GM12874 (cell line): ENCODE measurements around the gene DDHD1.

Experiments used
- TF ChIP-seq, protein P1 (sequence below): IDR thresholded peaks from 2 replicates; pipeline ENCODE4 v1.5.1; 2011; ENCODE audit warnings: low read depth, mild to moderate bottlenecking, control low read depth, low read length, moderate library complexity; ENCODE audit not compliant: insufficient read depth

Gene DDHD1

DNA sequence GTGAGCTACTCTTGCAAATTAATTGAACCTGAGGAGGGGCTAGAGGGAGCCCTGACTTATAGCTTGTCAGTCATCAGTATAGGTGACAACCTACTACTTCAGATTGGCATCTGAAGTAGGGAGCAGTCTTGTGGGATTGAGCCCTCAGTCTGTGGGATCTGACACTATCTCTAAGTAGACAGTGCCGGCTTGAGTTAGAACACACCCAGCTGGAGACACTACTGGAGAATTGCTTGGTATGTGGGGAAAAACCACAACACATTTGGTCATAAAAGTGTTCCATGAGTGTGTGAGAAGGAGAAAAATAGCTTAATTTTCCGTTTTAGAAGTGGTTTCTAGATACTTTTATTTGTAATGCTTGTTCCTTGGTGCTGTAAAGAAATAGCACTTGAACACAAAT is 30.5 kb upstream of the DDHD1 start:
- TF ChIP-seq, protein P1, sequence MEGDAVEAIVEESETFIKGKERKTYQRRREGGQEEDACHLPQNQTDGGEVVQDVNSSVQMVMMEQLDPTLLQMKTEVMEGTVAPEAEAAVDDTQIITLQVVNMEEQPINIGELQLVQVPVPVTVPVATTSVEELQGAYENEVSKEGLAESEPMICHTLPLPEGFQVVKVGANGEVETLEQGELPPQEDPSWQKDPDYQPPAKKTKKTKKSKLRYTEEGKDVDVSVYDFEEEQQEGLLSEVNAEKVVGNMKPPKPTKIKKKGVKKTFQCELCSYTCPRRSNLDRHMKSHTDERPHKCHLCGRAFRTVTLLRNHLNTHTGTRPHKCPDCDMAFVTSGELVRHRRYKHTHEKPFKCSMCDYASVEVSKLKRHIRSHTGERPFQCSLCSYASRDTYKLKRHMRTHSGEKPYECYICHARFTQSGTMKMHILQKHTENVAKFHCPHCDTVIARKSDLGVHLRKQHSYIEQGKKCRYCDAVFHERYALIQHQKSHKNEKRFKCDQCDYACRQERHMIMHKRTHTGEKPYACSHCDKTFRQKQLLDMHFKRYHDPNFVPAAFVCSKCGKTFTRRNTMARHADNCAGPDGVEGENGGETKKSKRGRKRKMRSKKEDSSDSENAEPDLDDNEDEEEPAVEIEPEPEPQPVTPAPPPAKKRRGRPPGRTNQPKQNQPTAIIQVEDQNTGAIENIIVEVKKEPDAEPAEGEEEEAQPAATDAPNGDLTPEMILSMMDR: no peak

DNA sequence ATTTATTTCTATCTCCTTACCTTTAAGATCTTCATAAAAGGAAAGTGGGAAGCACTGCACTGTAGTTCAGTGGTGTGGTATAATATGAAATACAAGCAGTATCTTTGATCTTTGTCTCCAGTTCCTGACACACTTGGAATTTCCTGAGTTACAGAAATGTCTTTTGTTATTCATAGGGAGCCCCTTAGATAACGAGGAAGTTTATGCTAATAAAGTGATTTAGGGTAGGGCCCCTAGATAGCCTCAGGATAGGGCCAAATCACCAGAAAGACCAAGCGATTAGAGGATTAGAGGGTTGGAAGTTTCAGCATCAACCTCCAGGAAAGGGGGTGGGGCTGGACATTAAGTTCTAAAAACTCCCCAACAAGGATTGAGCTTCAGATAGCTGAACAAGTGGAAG is 29.9 kb upstream of the DDHD1 start:
- TF ChIP-seq, protein P1: no peak

DNA sequence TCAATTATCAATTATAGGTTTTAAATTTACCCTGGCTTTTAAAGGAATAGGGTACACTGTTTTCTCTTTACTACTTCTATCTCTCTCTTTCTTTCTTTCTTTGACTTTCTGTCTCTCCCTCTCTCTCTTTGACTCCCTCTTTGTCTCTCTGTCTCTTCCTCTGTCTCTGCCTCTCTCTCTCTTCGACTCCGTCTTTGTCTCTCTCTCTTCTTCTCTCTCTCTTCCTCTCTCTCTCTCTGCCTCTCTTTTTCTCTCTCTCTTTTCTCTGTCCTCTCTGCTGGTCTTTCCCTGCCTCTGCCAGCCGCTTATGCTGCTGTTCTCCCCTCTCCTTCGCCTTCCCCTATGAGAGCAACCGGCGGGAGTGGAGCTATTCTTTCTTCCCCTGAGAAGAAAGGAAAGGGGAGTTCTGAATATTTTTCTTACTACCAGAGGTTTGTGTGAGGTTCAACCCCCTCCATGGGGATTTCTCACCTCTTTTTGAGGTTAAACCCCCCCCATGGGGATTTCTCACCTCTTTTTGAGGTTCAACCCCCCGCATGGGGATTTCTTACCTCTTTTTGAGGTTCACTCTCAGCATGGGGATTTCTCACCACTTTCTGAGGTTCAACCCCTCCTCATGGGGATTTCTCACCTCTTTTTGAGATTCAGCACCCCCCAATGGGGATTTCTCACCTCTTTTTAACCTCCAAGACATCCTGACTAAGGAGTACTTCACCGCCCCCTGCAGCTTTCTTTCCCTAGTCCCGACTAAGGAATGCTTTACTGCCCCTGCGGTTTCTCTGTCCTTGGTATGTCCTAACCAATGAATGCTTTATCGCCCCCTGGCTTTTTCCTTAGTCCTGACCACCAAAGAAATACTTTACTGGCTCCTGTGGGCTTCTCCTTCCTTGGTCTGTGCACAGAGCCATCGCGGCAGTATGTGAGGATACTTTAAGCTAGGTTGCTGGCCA is 27.4 kb upstream of the DDHD1 start:
- TF ChIP-seq, protein P1: no peak; the same call in 1 of the 2 replicates

DNA sequence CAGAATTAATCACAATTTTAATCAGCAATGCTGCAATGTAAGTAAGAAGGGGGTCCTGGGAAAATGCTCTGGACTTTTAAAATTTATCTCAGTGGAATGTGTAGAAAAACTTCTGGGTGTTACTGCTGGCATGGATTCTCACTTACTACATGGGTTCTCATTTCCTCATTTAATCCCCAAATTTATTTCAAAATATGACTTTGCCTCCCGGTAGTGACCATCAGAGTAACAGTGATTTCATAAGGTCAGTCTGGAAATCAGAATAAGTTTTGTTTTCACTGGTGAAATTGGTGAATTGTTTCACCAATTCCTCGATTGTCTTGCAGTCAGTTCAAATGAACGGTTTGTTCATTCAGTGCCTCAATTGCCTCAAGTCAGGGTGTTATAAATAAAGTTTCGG is 22.3 kb upstream of the DDHD1 start:
- TF ChIP-seq, protein P1: no peak

DNA sequence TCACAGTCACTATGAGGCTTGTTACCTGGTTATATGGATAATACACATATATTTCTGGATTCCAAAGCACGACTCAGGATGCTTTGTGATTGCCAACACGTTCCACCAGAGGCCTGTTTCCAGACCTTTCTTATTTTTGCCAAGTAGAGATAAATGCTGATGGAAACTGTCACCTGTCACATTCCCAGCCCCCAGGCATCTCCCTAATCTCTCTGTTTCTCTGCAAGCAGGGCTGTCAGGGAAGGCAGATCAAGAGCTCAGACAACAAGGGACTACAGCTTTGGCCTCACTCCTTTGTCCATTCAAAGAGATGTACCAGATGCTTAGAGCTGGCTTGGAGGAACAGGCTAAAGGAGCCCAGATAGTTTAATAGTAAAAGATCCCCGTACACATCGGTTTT is 21.8 kb upstream of the DDHD1 start:
- TF ChIP-seq, protein P1: no peak

DNA sequence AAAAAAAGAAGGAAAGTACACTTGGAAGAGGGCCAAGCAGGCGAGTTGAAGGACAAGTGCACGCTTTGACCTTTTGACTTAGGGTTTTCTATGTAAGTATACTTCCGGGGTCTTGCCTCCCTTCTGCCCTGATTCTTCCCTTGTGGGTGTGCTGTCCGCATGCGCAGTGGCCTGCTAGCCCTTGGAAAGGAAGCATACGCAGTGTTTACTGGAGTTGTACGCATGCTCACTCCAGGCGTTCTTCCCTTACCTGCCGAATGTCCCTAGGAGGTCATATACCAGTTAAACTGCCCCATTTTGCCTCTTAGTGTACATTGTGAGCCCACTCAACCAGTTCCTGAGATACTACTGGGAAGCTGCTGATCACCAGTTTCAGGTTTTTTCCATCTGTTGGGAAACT is 15.7 kb upstream of the DDHD1 start:
- TF ChIP-seq, protein P1: no peak

DNA sequence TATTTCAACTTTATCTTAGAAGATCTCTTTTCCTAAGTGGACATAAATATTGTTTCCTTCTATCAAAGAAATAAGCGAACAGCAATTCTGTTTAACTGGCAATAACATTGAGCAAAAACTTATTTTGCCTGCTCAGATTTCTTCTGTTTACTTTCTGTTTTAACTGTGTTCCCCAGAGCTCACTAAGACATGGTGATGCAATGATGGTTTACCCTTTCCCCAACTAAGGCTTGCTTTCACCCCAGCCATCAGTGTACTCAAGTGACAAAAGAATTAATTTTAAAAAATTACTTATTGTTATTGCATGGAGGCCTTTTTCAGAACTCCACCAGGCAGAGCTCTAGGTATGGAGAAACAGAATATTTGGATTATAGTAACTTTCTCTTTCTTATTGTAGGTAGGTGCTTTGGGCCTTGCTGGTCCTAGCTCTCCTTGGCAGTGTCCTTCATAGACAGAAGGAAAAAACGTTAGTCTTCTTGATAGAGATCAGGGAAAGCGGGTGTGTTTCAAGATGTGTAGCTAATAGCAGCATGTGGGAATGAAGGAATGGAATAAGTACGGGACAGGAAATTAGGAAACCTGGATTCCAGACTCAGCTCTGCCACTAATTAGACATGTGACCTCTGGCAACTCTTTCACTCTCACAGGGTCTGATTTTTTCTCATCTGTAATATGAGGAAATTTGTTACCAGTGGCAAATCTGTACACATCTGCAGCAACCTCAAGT is 14.6 kb upstream of the DDHD1 start:
- TF ChIP-seq, protein P1: no peak
